ENCODE measurements around the gene TAS1R3. TPM values are rescaled to one million over a fixed set of nuclear protein-coding genes. Genes with fewer than 3 reads are reported as not detected.

The TAS1R3 gene
- total and polyA plus RNA-seq, 2 experiments from 2014 or later = 0.14 TPM; not detected in 1

DNA sequence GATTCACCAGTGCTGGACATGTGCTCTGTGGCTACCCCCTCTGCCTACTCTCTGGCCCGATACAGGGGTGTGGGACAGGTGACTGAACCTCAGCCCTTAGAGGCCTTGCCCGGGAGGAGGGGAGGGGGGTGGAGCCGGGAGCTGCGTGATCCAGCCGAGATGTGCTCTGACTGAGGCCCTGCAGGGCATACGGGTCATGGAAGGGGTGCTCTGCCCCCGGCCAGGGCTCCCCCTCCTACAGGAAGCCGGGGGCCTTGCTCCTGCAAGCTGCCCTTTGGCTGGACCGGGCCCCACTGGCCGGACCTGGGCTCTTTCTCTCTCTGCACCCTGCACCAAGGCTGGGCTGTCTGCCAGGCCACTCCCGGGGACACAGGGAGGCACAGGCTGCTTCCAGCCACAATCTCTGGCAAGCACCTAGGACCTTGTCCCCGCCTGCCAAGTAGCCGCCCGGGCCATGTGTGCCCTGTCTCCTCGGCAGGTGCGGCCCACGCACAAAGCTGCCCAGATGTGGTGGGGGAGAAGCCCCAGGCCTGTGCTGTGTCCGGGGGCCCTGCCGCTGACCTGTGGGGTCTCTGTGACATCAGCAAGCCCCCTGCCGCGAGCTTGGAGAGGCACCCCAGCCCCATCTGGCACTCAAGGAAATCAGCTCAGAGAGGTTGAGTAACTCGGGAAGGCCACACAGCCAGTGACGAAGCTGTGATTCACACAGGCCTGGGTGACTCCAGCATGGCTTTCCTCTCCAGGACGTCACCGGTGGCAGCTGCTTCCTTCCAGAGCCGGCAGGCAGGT is 49.4 kb upstream of the TAS1R3 start:
- ATAC-seq = no peak; the same call in 2 of the 3 replicates
- H3K4me2 ChIP-seq = no peak overlapping the region
- no peak overlapping the region for H3K4me3 ChIP-seq
- no peaks in the 10 kb centered on the region for H4K20me1 ChIP-seq (replicated peaks; ENCODE audit: insufficient read depth)
- TF ChIP-seq, protein P1, sequence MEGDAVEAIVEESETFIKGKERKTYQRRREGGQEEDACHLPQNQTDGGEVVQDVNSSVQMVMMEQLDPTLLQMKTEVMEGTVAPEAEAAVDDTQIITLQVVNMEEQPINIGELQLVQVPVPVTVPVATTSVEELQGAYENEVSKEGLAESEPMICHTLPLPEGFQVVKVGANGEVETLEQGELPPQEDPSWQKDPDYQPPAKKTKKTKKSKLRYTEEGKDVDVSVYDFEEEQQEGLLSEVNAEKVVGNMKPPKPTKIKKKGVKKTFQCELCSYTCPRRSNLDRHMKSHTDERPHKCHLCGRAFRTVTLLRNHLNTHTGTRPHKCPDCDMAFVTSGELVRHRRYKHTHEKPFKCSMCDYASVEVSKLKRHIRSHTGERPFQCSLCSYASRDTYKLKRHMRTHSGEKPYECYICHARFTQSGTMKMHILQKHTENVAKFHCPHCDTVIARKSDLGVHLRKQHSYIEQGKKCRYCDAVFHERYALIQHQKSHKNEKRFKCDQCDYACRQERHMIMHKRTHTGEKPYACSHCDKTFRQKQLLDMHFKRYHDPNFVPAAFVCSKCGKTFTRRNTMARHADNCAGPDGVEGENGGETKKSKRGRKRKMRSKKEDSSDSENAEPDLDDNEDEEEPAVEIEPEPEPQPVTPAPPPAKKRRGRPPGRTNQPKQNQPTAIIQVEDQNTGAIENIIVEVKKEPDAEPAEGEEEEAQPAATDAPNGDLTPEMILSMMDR (conservative IDR thresholded peaks at IDR 0.05; ENCODE audit: low read depth in 2 of 2) = no peak
- TF ChIP-seq, protein P2, sequence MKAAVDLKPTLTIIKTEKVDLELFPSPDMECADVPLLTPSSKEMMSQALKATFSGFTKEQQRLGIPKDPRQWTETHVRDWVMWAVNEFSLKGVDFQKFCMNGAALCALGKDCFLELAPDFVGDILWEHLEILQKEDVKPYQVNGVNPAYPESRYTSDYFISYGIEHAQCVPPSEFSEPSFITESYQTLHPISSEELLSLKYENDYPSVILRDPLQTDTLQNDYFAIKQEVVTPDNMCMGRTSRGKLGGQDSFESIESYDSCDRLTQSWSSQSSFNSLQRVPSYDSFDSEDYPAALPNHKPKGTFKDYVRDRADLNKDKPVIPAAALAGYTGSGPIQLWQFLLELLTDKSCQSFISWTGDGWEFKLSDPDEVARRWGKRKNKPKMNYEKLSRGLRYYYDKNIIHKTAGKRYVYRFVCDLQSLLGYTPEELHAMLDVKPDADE (IDR thresholded peaks at IDR 0.05) = no peak
- TF ChIP-seq, protein P3, sequence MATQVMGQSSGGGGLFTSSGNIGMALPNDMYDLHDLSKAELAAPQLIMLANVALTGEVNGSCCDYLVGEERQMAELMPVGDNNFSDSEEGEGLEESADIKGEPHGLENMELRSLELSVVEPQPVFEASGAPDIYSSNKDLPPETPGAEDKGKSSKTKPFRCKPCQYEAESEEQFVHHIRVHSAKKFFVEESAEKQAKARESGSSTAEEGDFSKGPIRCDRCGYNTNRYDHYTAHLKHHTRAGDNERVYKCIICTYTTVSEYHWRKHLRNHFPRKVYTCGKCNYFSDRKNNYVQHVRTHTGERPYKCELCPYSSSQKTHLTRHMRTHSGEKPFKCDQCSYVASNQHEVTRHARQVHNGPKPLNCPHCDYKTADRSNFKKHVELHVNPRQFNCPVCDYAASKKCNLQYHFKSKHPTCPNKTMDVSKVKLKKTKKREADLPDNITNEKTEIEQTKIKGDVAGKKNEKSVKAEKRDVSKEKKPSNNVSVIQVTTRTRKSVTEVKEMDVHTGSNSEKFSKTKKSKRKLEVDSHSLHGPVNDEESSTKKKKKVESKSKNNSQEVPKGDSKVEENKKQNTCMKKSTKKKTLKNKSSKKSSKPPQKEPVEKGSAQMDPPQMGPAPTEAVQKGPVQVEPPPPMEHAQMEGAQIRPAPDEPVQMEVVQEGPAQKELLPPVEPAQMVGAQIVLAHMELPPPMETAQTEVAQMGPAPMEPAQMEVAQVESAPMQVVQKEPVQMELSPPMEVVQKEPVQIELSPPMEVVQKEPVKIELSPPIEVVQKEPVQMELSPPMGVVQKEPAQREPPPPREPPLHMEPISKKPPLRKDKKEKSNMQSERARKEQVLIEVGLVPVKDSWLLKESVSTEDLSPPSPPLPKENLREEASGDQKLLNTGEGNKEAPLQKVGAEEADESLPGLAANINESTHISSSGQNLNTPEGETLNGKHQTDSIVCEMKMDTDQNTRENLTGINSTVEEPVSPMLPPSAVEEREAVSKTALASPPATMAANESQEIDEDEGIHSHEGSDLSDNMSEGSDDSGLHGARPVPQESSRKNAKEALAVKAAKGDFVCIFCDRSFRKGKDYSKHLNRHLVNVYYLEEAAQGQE (IDR thresholded peaks at IDR 0.05; ENCODE audit: unreplicated experiment) = no peak
- TF ChIP-seq EZH2 (IDR thresholded peaks at IDR 0.05; ENCODE audit: low read depth, unreplicated experiment) = no peak
- TF ChIP-seq ZNF331 (CRISPR knock-in tag; IDR thresholded peaks at IDR 0.05; ENCODE audit: low read depth) = no peak
- no peak for TF ChIP-seq NANOG (IDR thresholded peaks at IDR 0.05; ENCODE audit: borderline replicate concordance)
- no peak for TF ChIP-seq STAT1 (IDR thresholded peaks at IDR 0.05; ENCODE audit: unreplicated experiment)
- no peak for TF ChIP-seq EZH2phosphoT487 (IDR thresholded peaks at IDR 0.05; ENCODE audit: unreplicated experiment)
- TF ChIP-seq, protein P4, sequence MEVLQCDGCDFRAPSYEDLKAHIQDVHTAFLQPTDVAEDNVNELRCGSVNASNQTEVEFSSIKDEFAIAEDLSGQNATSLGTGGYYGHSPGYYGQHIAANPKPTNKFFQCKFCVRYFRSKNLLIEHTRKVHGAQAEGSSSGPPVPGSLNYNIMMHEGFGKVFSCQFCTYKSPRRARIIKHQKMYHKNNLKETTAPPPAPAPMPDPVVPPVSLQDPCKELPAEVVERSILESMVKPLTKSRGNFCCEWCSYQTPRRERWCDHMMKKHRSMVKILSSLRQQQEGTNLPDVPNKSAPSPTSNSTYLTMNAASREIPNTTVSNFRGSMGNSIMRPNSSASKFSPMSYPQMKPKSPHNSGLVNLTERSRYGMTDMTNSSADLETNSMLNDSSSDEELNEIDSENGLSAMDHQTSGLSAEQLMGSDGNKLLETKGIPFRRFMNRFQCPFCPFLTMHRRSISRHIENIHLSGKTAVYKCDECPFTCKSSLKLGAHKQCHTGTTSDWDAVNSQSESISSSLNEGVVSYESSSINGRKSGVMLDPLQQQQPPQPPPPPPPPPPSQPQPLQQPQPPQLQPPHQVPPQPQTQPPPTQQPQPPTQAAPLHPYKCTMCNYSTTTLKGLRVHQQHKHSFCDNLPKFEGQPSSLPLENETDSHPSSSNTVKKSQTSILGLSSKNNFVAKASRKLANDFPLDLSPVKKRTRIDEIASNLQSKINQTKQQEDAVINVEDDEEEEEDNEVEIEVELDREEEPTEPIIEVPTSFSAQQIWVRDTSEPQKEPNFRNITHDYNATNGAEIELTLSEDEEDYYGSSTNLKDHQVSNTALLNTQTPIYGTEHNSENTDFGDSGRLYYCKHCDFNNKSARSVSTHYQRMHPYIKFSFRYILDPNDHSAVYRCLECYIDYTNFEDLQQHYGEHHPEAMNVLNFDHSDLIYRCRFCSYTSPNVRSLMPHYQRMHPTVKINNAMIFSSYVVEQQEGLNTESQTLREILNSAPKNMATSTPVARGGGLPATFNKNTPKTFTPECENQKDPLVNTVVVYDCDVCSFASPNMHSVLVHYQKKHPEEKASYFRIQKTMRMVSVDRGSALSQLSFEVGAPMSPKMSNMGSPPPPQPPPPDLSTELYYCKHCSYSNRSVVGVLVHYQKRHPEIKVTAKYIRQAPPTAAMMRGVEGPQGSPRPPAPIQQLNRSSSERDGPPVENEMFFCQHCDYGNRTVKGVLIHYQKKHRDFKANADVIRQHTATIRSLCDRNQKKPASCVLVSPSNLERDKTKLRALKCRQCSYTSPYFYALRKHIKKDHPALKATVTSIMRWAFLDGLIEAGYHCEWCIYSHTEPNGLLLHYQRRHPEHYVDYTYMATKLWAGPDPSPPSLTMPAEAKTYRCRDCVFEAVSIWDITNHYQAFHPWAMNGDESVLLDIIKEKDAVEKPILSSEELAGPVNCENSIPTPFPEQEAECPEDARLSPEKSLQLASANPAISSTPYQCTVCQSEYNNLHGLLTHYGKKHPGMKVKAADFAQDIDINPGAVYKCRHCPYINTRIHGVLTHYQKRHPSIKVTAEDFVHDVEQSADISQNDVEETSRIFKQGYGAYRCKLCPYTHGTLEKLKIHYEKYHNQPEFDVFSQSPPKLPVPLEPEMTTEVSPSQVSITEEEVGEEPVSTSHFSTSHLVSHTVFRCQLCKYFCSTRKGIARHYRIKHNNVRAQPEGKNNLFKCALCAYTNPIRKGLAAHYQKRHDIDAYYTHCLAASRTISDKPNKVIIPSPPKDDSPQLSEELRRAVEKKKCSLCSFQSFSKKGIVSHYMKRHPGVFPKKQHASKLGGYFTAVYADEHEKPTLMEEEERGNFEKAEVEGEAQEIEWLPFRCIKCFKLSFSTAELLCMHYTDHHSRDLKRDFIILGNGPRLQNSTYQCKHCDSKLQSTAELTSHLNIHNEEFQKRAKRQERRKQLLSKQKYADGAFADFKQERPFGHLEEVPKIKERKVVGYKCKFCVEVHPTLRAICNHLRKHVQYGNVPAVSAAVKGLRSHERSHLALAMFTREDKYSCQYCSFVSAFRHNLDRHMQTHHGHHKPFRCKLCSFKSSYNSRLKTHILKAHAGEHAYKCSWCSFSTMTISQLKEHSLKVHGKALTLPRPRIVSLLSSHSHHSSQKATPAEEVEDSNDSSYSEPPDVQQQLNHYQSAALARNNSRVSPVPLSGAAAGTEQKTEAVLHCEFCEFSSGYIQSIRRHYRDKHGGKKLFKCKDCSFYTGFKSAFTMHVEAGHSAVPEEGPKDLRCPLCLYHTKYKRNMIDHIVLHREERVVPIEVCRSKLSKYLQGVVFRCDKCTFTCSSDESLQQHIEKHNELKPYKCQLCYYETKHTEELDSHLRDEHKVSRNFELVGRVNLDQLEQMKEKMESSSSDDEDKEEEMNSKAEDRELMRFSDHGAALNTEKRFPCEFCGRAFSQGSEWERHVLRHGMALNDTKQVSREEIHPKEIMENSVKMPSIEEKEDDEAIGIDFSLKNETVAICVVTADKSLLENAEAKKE (CRISPR knock-in tag; IDR thresholded peaks at IDR 0.05) = no peak
- no peak for TF ChIP-seq JUNB (IDR thresholded peaks at IDR 0.05; ENCODE audit: unreplicated experiment)
- TF ChIP-seq ZNF114 (CRISPR knock-in tag; IDR thresholded peaks at IDR 0.05) = no peak
- TF ChIP-seq POLR2AphosphoS5 (IDR thresholded peaks at IDR 0.05; ENCODE audit: low read depth) = no peak
- no peak for TF ChIP-seq CREB1 (CRISPR knock-in tag; IDR thresholded peaks at IDR 0.05; ENCODE audit: low read depth)
- Mint-ChIP-seq H3K36me3 (ENCODE audit: low read depth) (no peaks in the 10 kb centered on the region), H3K27me3 (ENCODE audit: insufficient read depth, low read depth, poor library complexity) (peaks cover 13% of the 10 kb centered on the region), H3K4me3 (no peak overlapping the region), H3K27ac (no peak overlapping the region), H3K4me1 (no peaks in the 10 kb centered on the region; the same call in 2 of the 3 replicates), H3K9me3 (peaks cover under 1% of the 10 kb centered on the region; the same call in 1 of the 3 replicates)
- no peaks in the 10 kb centered on the region for H3F3A ChIP-seq (replicated peaks; ENCODE audit: low read depth)
- no peaks in the 10 kb centered on the region for H3K27me3 ChIP-seq (ENCODE audit: insufficient read depth)
- H3K4me1 ChIP-seq (ENCODE audit: insufficient read depth) = no peaks in the 10 kb centered on the region
- no peak overlapping the region for H3K27ac ChIP-seq (ENCODE audit: low read depth)
- H3K36me3 ChIP-seq (ENCODE audit: insufficient read depth) = no peaks in the 10 kb centered on the region
- H3K9me2 ChIP-seq (ENCODE audit: insufficient read depth) = no peaks in the 10 kb centered on the region
- H3K79me2 ChIP-seq (replicated peaks; ENCODE audit: insufficient read depth) = no peaks in the 10 kb centered on the region
- no peak for DNase-seq (ENCODE audit: low spot score)
- no peak overlapping the region for H2AFZ ChIP-seq
